HG02759 (cell line): Measurements from ENCODE around the gene PLEKHG7.
"Not testable (repeated sequence)": the region's sequence is repeated elsewhere in the genome, so short reads cannot be mapped to it uniquely, and the experiment has no call there.

Experiments used
- ATAC-seq: cut with Tn5 transposase; IDR thresholded peaks from one replicate; pipeline ENCODE4 v1.9.1; 2021; ENCODE audit warnings: mild to moderate bottlenecking, moderate library complexity; ENCODE audit not compliant: unreplicated experiment

The PLEKHG7 gene

GRCh38 chr12:92702754-92703679, at the start of gene PLEKHG7:
PLEKHG7 (plus strand) TSS chr12:92702989; CDS start chr12:92706632, 3,643 bp downstream.
- peak; percentile 93 for ATAC-seq

DNA sequence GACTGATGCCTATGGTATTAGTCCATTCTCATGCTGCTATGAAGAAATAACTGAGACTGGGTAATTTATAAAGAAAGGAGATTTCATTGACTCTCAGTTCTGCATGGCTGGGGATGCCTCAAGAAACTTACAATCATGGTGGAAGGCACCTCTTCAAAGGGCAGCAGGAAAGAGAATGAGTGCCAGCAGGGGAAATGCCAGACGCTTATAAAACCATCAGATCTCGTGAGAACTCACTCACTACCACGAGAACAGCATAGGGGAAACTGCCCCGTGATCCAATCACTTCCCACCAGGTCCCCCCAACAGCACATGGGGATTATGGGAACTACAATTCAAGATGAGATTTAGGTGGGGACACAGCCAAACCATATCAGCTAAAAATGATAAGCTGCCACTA, 48.5 kb upstream of the PLEKHG7 start:
- not testable (repeated sequence) for ATAC-seq

DNA sequence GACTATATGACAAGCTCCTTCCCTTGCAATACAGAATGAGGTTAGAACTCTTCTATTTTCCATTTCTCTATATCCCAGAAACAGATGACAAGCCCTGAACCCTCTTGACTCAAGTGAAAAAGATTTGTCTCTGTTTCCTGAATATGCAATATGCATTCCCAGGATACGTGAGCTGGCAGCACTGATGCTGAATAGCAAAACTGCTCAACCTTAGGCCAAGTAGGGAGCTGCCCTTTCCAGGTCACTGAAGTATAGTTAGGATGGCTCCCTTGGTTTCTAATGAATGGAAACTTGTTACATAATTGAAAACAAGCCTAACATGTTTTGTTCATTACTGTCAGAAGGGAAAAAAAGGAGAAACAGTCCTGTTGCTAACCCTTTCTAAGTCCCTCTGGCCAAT, 47.9 kb upstream of the PLEKHG7 start:
- ATAC-seq: no peak

- ATAC-seq: no peak
Measured at GRCh38 chr12:92656911-92657310, 45.9 kb upstream of the PLEKHG7 start.

DNA sequence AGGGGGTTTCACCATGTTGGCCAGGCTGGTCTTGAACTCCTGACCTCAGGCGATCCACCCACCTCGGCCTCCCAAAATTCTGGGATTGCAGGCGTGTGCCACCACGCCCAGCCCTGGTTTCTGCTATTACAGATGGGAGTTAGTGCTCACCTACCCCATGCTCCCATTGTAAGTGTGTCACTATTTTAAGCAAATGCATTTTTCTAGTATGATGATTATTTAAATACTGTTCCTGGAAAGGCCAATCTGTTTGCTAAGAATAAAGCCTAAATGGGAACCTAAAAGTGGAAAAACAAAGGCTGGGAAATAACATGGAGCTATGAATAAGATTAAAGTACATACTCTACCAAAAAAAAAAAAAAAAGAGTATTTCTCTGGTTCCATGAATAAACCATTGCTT, 45.0 kb upstream of the PLEKHG7 start:
- no peak for ATAC-seq

GRCh38 chr12:92658611-92659010, 44.2 kb upstream of the PLEKHG7 start:
- ATAC-seq: no peak

- no peak for ATAC-seq
Measured at GRCh38 chr12:92661269-92661668, 41.5 kb upstream of the PLEKHG7 start.

DNA sequence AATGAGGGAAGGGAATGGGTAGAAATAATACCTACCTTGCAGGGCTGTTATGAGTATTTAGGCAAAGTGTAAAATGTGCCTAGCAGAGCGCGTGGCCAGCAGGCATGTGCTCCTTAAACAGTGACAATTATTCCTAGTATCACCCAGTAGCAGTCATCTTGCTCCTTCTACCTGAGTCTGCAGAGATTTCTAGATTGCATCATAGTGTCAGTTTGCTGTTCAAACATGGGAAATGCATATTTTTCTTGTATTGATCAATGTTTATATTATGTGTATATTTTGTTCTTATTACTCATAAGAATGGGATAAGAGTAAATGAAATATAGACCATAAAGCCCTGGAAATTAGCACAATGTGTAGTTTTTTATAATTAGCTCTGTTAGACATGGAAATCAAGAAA, 37.3 kb upstream of the PLEKHG7 start:
- ATAC-seq: no peak

DNA sequence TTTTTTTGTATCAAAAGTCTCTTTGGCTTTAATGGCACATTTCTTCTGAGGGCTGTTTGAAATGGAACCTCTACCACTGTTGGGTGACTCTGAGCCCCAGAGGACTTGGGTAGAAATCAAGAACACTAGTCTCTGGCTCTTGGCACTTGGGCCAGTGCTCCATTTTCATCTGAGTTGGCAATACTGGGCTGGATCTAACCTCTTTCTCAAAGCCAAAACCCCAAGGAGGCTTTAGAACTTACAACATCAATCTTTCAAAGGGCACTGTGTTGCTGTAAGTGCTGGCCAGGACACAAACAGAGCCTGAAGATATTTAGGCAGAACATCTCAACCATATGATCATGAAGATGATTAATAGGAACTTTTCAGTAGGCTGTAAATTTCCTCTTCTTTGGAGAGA, 34.0 kb upstream of the PLEKHG7 start:
- no peak for ATAC-seq

GRCh38 chr12:92671524-92671923, 31.3 kb upstream of the PLEKHG7 start:
- not testable (repeated sequence) for ATAC-seq

DNA sequence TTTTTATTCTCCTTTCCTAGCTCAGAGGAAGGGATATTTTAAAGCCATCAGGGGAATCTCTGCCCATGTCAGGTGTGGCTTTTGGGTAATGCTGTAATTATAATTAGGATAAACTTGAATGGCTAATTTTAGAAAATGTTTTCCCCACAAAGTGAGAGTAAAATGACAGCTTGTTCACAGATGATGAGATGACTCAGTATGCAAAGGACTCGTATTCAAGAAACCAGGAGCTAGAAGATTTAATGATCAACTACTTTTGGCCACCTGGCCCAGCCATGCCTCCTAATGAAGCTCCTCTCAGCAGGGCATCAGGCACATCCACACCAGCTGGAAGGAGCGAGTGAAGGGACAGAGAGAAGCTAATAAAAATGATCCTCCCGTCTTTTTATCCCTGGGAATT, 29.0 kb upstream of the PLEKHG7 start:
- ATAC-seq: peak; percentile 91

- no peak for ATAC-seq
Measured at GRCh38 chr12:92674500-92674899, 28.3 kb upstream of the PLEKHG7 start.

GRCh38 chr12:92675092-92675865, 27.5 kb upstream of the PLEKHG7 start:
- ATAC-seq: no peak

DNA sequence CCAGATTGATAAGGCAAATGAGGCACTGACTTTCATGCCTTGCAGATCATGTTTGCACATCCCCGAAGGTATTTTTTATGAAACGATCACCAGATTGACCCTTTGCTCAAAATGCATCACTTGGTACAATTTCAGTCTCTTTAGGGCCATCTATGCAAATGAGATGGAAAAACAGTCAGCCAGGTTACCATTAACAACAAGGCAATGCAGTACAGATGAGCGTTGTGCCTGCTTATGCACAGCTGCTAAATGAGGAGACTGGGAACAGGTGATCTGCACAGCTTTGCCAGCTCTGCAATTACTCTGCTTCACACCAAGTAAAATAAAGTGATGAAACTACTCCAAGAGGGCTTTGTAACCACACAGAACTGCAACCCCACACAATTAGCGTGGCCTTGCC, 26.1 kb upstream of the PLEKHG7 start:
- ATAC-seq: no peak

GRCh38 chr12:92690601-92691000, 12.2 kb upstream of the PLEKHG7 start:
- no peak for ATAC-seq

- no peak for ATAC-seq
Measured at GRCh38 chr12:92695056-92695455, 7.7 kb upstream of the PLEKHG7 start.

DNA sequence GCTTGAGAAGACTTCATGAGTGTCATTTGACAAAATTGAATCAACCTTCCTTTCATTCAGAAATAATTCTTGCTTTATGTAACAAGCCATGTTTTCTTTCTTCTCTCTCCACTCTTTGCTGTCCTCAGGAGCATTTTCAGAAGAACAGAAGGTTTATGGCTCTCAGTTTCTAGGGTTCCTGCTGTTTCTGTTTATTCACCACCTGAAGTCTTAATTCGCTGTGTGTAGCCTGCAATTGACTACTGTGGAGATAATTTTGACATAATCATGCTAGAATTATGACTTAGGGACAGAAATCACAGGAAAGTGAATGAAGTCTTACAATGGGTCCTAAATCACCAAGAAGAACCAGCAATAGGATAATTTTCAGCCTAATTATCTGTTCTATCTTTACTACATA, 7.2 kb upstream of the PLEKHG7 start:
- no peak for ATAC-seq

- ATAC-seq: no peak
Measured at GRCh38 chr12:92696216-92696615, 6.6 kb upstream of the PLEKHG7 start.

DNA sequence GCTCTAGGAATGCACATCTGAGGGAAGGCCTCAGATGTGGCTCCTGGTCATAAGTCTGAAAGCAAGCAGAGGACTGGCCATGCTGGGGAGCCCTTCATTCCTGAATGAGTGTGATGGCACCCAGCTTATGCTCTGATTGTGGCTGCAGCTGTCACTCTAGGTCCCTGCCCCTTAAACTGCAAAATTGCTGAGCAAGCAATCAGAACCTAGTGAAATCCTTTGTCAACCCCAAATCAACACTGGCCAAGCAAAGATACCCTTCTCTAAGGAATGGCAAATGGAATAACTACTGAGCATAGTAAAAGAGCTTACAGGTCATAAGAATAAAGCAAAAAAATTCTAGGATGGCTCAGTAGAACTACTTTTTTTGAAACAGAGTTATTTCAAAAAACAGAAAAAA, 4.3 kb upstream of the PLEKHG7 start:
- ATAC-seq: no peak

GRCh38 chr12:92701441-92701840, 1.3 kb upstream of the PLEKHG7 start:
- no peak for ATAC-seq

DNA sequence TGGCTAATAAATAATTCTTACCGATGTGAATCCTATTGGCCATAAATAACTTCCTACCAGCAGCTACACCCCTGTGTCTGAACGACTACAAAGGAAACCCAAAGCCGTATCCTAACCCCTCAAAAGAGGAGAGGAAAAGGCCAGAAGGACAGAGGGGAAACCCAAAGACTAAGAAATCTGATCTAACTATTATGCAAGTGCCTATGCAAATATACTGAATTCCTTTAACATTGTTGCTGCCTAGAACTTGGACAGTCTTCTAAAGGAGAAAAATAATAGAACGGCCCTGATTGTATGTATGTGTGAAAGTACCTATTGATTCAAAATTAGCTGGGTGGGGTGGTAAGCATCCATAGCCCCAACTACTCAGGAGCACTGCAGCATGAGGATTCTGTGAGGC, 997 bp downstream of the PLEKHG7 start:
- ATAC-seq: no peak

GRCh38 chr12:92706594-92706993, 3.8 kb downstream of the PLEKHG7 start:
- no peak for ATAC-seq
